ENCODE measurements around the gene IFITM5. TPM values are rescaled to one million over a fixed set of nuclear protein-coding genes. Genes with fewer than 3 reads are reported as not detected.
"Not testable (repeated sequence)": the region's sequence is repeated elsewhere in the genome, so short reads cannot be mapped to it uniquely, and the experiment has no call there.

IFITM5 gene
- total and polyA plus RNA-seq, 2 donors from 2014 or later, result not detected

- Histone ChIP-seq H3K9me3 (ENCODE audit: control insufficient read depth in 2 of 3, insufficient read depth in 1 of 3, low read length in 3 of 3) (no peaks in the 10 kb centered on the region), H3K4me3 (ENCODE audit: low read length in 3 of 3) (no peak overlapping the region), H3K36me3 (ENCODE audit: control insufficient read depth in 2 of 3, insufficient read depth in 3 of 3, low read length in 3 of 3) (no peaks in the 10 kb centered on the region), H3K27me3 (ENCODE audit: control insufficient read depth, insufficient read depth, low read length) (no peaks in the 10 kb centered on the region), H3K4me1 (ENCODE audit: control insufficient read depth in 2 of 3, insufficient read depth in 2 of 3, low read depth in 1 of 3, low read length in 3 of 3) (peaks cover 0 to 2% (median 0%) of the 10 kb centered on the region in 3 donors), H3K27ac (ENCODE audit: low read depth in 2 of 2, low read length in 2 of 2) (no peak overlapping the region), H3K9ac (ENCODE audit: low read length in 3 of 3) (no peak overlapping the region)
- TF ChIP-seq CTCF (IDR thresholded peaks at IDR 0.05; ENCODE audit: borderline replicate concordance, extremely low read depth, insufficient read depth), result no peak
- FAIRE-seq (no peak), DNase-seq (peak in 1 of 5 donors; percentile 79)
- intact Hi-C loops (cut with DNase I), result no loop called here
Measured at GRCh38 chr11:270451-271318, 28.6 kb downstream of the IFITM5 start.

GRCh38 chr11:269146-269890, 30.0 kb downstream of the IFITM5 start:
- H3K27ac ChIP-seq (ENCODE audit: low read depth in 2 of 2, low read length in 2 of 2), result peak overlapping the region in 1 of 2 donors; percentile 56
- DNase-seq (peak in 1 of 5 donors; percentile 39), FAIRE-seq (no peak)

GRCh38 chr11:268716-269145, 30.6 kb downstream of the IFITM5 start:
- Histone ChIP-seq H3K27ac (ENCODE audit: low read depth in 2 of 2, low read length in 2 of 2) (peak overlapping the region in 1 of 2 donors; percentile 56), H3K4me3 (ENCODE audit: low read length in 3 of 3) (peak overlapping the region in 1 of 3 donors; percentile 17)
- H3K9me3 ChIP-seq (ENCODE audit: control insufficient read depth in 2 of 3, insufficient read depth in 1 of 3, low read length in 3 of 3); H3K4me1 ChIP-seq (ENCODE audit: control insufficient read depth in 2 of 3, insufficient read depth in 2 of 3, low read depth in 1 of 3, low read length in 3 of 3); H3K36me3 ChIP-seq (ENCODE audit: control insufficient read depth in 2 of 3, insufficient read depth in 3 of 3, low read length in 3 of 3); H3K9ac ChIP-seq (ENCODE audit: low read length in 3 of 3); H3K27me3 ChIP-seq (ENCODE audit: control insufficient read depth, insufficient read depth, low read length); intact Hi-C loops (cut with DNase I); FAIRE-seq: not testable (repeated sequence)
- DNase-seq, result peak in 2 of 5 donors; percentile 37 to 84

More at GRCh38 chr11:269146-269890, 30.0 kb downstream of the IFITM5 start:
- H3K4me3 ChIP-seq (ENCODE audit: low read length in 3 of 3), result peak overlapping the region in 2 of 3 donors; percentile 17 to 28
- H3K4me1 ChIP-seq (ENCODE audit: control insufficient read depth in 2 of 3, insufficient read depth in 2 of 3, low read depth in 1 of 3, low read length in 3 of 3), result peaks cover 0 to 2% (median 0%) of the 10 kb centered on the region in 3 donors
- no peaks in the 10 kb centered on the region for H3K9me3 ChIP-seq (ENCODE audit: control insufficient read depth in 2 of 3, insufficient read depth in 1 of 3, low read length in 3 of 3)
- intact Hi-C loops (cut with DNase I), result no loop called here
- TF ChIP-seq CTCF (IDR thresholded peaks at IDR 0.05; ENCODE audit: borderline replicate concordance, extremely low read depth, insufficient read depth), result no peak
- H3K36me3 ChIP-seq (ENCODE audit: control insufficient read depth in 2 of 3, insufficient read depth in 3 of 3, low read length in 3 of 3), result no peaks in the 10 kb centered on the region
- H3K27me3 ChIP-seq (ENCODE audit: control insufficient read depth, insufficient read depth, low read length), result no peaks in the 10 kb centered on the region
- no peak overlapping the region for H3K9ac ChIP-seq (ENCODE audit: low read length in 3 of 3)
